Endothelial cell of umbilical vein (primary cell): Measurements from ENCODE around the gene CDC45. TPM values are rescaled to one million over a fixed set of nuclear protein-coding genes. Genes with fewer than 3 reads are reported as not detected.

Experiments used
- BruUV-seq: library from RNA; stranded (reverse); fragments of 400-500 nt; replicated peaks from 2 replicates; lab custom pipeline; 2021; lab: Mats Ljungman, UMichigan
- CTCF ChIA-PET: fragments of 300-600, 350-600 bp; sonication (Branson Sonifier 250); formaldehyde crosslinking; loops from one replicate; lab custom pipeline; 2021; ENCODE audit warnings: antibody characterized with exemption, inconsistent platforms; lab: Charles Lee
- POLR2A ChIA-PET: fragments of 300-600, 350-600 bp; sonication (Branson Sonifier 250); formaldehyde crosslinking; loops from one replicate; lab custom pipeline; 2021; ENCODE audit warnings: antibody characterized with exemption, inconsistent platforms; lab: Charles Lee
- DNase-seq: peaks from one replicate; pipeline ENCODE4 v3.0.0-alpha.2; 2011; ENCODE audit warnings: low read depth, low spot score
- FAIRE-seq: peaks from 2 replicates; lab custom pipeline; 2011; peaks lifted over from hg19 to GRCh38; lab: Jason Lieb, UNC
- H2AFZ ChIP-seq: 2 replicates; pipeline ENCODE4 v1.6.0; 2012; ENCODE audit warnings: low read depth, low read length, control low read depth, inconsistent platforms
- H3K27ac ChIP-seq: 2 replicates; pipeline ENCODE4 v1.5.1; 2011; ENCODE audit warnings: low read depth, mild to moderate bottlenecking, control low read depth, low read length, moderate library complexity; ENCODE audit not compliant: insufficient read depth
- H3K27me3 ChIP-seq, 2 experiments: 2 replicates each; pipeline versions ENCODE4 v1.6.0 to v1.6.1; 2011; ENCODE audit warnings: low read length in 2 of 2, mixed read lengths in 1 of 2; ENCODE audit not compliant: control insufficient read depth in 2 of 2, insufficient read depth in 2 of 2
- H3K36me3 ChIP-seq, 2 experiments: 2 replicates in 1 of 2; 3 replicates in 1 of 2; pipeline ENCODE4 v1.5.1; 2011; ENCODE audit warnings: low read length in 2 of 2, mild to moderate bottlenecking in 1 of 2, moderate library complexity in 1 of 2; ENCODE audit not compliant: control insufficient read depth in 2 of 2, insufficient read depth in 2 of 2; ENCODE audit errors: extremely low read depth in 1 of 2
- H3K4me1 ChIP-seq: 3 replicates; pipeline ENCODE4 v1.5.1; 2011; ENCODE audit warnings: mild to moderate bottlenecking, low read length; ENCODE audit not compliant: control insufficient read depth, insufficient read depth; ENCODE audit errors: extremely low read depth
- H3K4me2 ChIP-seq: 2 replicates; pipeline ENCODE4 v1.6.1; 2011; ENCODE audit warnings: low read length, control low read depth, mixed read lengths; ENCODE audit not compliant: insufficient read depth
- H3K4me3 ChIP-seq, 3 experiments: fragments of 200-600 bp in 1 of 3; sonication (generic), shearing (Covaris generic) in 1 of 3; replicated peaks in 1 of 3; 2 replicates each; pipeline ENCODE4 v1.5.1; 2011 to 2016; ENCODE audit warnings: control low read depth in 3 of 3, low read length in 3 of 3, mild to moderate bottlenecking in 2 of 3, inconsistent platforms in 1 of 3, low read depth in 1 of 3, moderate library complexity in 1 of 3; ENCODE audit not compliant: insufficient read depth in 1 of 3
- H3K79me2 ChIP-seq: 2 replicates; pipeline ENCODE4 v1.6.0; 2012; ENCODE audit warnings: low read length, inconsistent platforms; ENCODE audit not compliant: control insufficient read depth, insufficient read depth
- H3K9ac ChIP-seq: replicated peaks from 2 replicates; pipeline ENCODE3; 2011; ENCODE audit warnings: low read length, control low read depth; ENCODE audit not compliant: insufficient read depth; ENCODE audit errors: extremely low read depth
- H3K9me1 ChIP-seq: replicated peaks from 3 replicates; pipeline ENCODE4 v1.6.0; 2011; ENCODE audit warnings: mild to moderate bottlenecking, low read length; ENCODE audit not compliant: control insufficient read depth, insufficient read depth; ENCODE audit errors: extremely low read depth
- H3K9me3 ChIP-seq: replicated peaks from 2 replicates; pipeline ENCODE4 v1.5.1; 2012; ENCODE audit warnings: low read length, inconsistent platforms; ENCODE audit not compliant: control insufficient read depth, insufficient read depth
- H4K20me1 ChIP-seq: replicated peaks from 2 replicates; pipeline ENCODE3; 2011; ENCODE audit warnings: mild to moderate bottlenecking, low read length; ENCODE audit not compliant: control insufficient read depth, insufficient read depth; ENCODE audit errors: extremely low read depth
- CTCF ChIP-seq, 2 donors: IDR thresholded peaks; 1 replicate in 1 of 2; 2 replicates in 1 of 2; pipeline ENCODE4 v1.5.1; 2011; ENCODE audit warnings: low read length in 2 of 2, mild to moderate bottlenecking in 2 of 2, moderate library complexity in 2 of 2, control low read depth in 1 of 2, inconsistent platforms in 1 of 2, low read depth in 1 of 2; ENCODE audit not compliant: insufficient read depth in 1 of 2; ENCODE audit errors: extremely low read depth in 1 of 2
- EZH2 ChIP-seq: IDR thresholded peaks from 2 replicates; pipeline ENCODE4 v1.6.1; 2012; ENCODE audit warnings: borderline replicate concordance, low read depth, mild to moderate bottlenecking, moderate library complexity, low read length, inconsistent platforms; ENCODE audit not compliant: severe bottlenecking
- FOS ChIP-seq: IDR thresholded peaks from 2 replicates; pipeline ENCODE4 v1.6.1; 2011; ENCODE audit warnings: mild to moderate bottlenecking, low read length, moderate library complexity, borderline replicate concordance; ENCODE audit not compliant: insufficient read depth
- GATA2 ChIP-seq: IDR thresholded peaks from 2 replicates; pipeline ENCODE4 v1.7.0; 2011; ENCODE audit warnings: low read depth, mild to moderate bottlenecking, moderate library complexity, mixed read lengths, low read length; ENCODE audit not compliant: insufficient read length, insufficient read depth
- JUN ChIP-seq: IDR thresholded peaks from 2 replicates; pipeline ENCODE4 v1.6.1; 2011; ENCODE audit warnings: borderline replicate concordance, low read depth; ENCODE audit not compliant: insufficient read length, insufficient read depth
- MAX ChIP-seq: IDR thresholded peaks from 2 replicates; pipeline ENCODE4 v1.6.1; 2011; ENCODE audit not compliant: insufficient read depth, insufficient read length
- MYC ChIP-seq: IDR thresholded peaks from one replicate; pipeline ENCODE4 v1.6.1; 2011; ENCODE audit warnings: mild to moderate bottlenecking, low read depth, low read length
- POLR2A ChIP-seq: IDR thresholded peaks from 2 replicates; pipeline ENCODE4 v1.6.1; 2012; ENCODE audit warnings: low read depth, mild to moderate bottlenecking, control low read depth, low read length
- POLR2AphosphoS5 ChIP-seq: IDR thresholded peaks from 2 replicates; pipeline ENCODE4 v1.6.1; 2012; ENCODE audit warnings: low read depth, mild to moderate bottlenecking, control low read depth, low read length, moderate library complexity; ENCODE audit not compliant: insufficient read depth
- dilution Hi-C: fragments of 300-500 bp; cut with MboI; formaldehyde crosslinking; loops from one replicate; pipeline ENCODE4 v1.15.0; 2019; ENCODE audit warnings: low sequenced_read_pairs; ENCODE audit not compliant: extremely low pct_ligation_motif_present
- intact Hi-C: fragments of 100-400 bp; cut with micrococcal nuclease; formaldehyde crosslinking; loops from one replicate; pipeline ENCODE4 v1.10.0; 2022
- polyA plus RNA-seq, 4 experiments: library from polyadenylated mRNA; depleted of rRNA in 3 of 4; stranded (reverse) in 3 of 4; unstranded in 1 of 4; fragments of >200 nt; gene quantifications; 2 replicates each; pipeline versions ENCODE4 v1.2.1 to v1.2.3, GENCODE V29; 2011 to 2012; ENCODE audit warnings: missing spikeins in 1 of 4
- total RNA-seq: library from RNA; stranded (reverse); gene quantifications from 2 replicates; pipeline ENCODE4 v1.2.3, GENCODE V29; 2021

CDC45 gene
- total and polyA plus RNA-seq, 2 donors (not counting 3 experiments of a cell fraction or from before 2014, with no cell fraction given) = 36.6 to 40.6 TPM

- POLR2A ChIA-PET = interaction anchor here (0.5 to 0.6 kb wide), 2 partner anchors 16 to 24 kb away, joined by 3 to 4 read pairs; no protein-coding TSS in a partner anchor
- H3K27me3 ChIP-seq = no peaks in the 10 kb centered on the region
- FAIRE-seq (peak; percentile 67), DNase-seq (peak; percentile 65)
- H4K20me1 ChIP-seq = no peaks in the 10 kb centered on the region
- peak overlapping the region; percentile 7 for H3K9ac ChIP-seq
- H3K9me1 ChIP-seq = no peaks in the 10 kb centered on the region
- H3K4me2 ChIP-seq = peak overlapping the region; percentile 5
- TF ChIP-seq MAX (no peak), JUN (no peak), POLR2A (no peak), CTCF (IDR thresholded peaks at IDR 0.05; ENCODE audit: extremely low read depth in 1 of 2, insufficient read depth in 1 of 2, low read depth in 1 of 2, low read length in 2 of 2) (no peak), POLR2AphosphoS5 (no peak), MYC (no peak), FOS (no peak), EZH2 (no peak), GATA2 (no peak)
- H3K79me2 ChIP-seq = no peaks in the 10 kb centered on the region
- no TSS peak for BruUV-seq
- no peak overlapping the region for H3K4me3 ChIP-seq
- intact Hi-C loops (no loop called here), dilution Hi-C loops (no loop called here)
- H2AFZ ChIP-seq = no peak overlapping the region
- CTCF ChIA-PET = interaction anchor here (1.1 to 2.6 kb wide), 11 partner anchors 10 to 71 kb away, joined by 3 to 14 read pairs (median 6); no protein-coding TSS in a partner anchor
- no peaks in the 10 kb centered on the region for H3K9me3 ChIP-seq
- no peaks in the 10 kb centered on the region for H3K36me3 ChIP-seq
- H3K27ac ChIP-seq = peak overlapping the region; percentile 88
- H3K4me1 ChIP-seq = peaks cover 50% of the 10 kb centered on the region
Observed at GRCh38 chr22:19567157-19568009, 87.7 kb downstream of the CDC45 start.
